WTC11 (cell line): ENCODE data around the gene CNTFR.

Source experiments
- MXD4 ChIP-seq: fragments of 250-450 bp; sonication (Bioruptor Pico); IDR thresholded peaks from 2 replicates; pipeline ENCODE4 v1.8.0; 2021; ENCODE audit warnings: mild to moderate bottlenecking, moderate library complexity, borderline replicate concordance
- MYBL2 ChIP-seq: sonication (generic); formaldehyde crosslinking; IDR thresholded peaks from 2 replicates; pipeline ENCODE4 v1.8.1; 2023; ENCODE audit warnings: mild to moderate bottlenecking, moderate library complexity, missing genetic modification reagents
- PRRX2 ChIP-seq: fragments of 250-450 bp; sonication (Bioruptor Pico); IDR thresholded peaks from 2 replicates; pipeline ENCODE4 v1.8.0; 2021; ENCODE audit warnings: mild to moderate bottlenecking
- TF ChIP-seq, protein P1 (sequence below): fragments of 200-600 bp; IDR thresholded peaks from 2 replicates; pipeline ENCODE4 v1.8.0; 2022; ENCODE audit warnings: antibody characterized with exemption

- no peak for TF ChIP-seq MYBL2 (CRISPR knock-in tag)
- no peak for TF ChIP-seq PRRX2 (CRISPR knock-in tag)
- TF ChIP-seq MXD4 (CRISPR knock-in tag), result no peak
- TF ChIP-seq, protein P1, sequence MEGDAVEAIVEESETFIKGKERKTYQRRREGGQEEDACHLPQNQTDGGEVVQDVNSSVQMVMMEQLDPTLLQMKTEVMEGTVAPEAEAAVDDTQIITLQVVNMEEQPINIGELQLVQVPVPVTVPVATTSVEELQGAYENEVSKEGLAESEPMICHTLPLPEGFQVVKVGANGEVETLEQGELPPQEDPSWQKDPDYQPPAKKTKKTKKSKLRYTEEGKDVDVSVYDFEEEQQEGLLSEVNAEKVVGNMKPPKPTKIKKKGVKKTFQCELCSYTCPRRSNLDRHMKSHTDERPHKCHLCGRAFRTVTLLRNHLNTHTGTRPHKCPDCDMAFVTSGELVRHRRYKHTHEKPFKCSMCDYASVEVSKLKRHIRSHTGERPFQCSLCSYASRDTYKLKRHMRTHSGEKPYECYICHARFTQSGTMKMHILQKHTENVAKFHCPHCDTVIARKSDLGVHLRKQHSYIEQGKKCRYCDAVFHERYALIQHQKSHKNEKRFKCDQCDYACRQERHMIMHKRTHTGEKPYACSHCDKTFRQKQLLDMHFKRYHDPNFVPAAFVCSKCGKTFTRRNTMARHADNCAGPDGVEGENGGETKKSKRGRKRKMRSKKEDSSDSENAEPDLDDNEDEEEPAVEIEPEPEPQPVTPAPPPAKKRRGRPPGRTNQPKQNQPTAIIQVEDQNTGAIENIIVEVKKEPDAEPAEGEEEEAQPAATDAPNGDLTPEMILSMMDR, result no peak
These were observed 35.6 kb upstream of the CNTFR start for GRCh38 chr9:34625186-34625486.
